ENCODE data around the gene PTK6. TPM values are rescaled to one million over a fixed set of nuclear protein-coding genes. Genes with fewer than 3 reads are reported as not detected.

Gene PTK6
- total RNA-seq, 1 experiment from 2014 or later, result 6.7 TPM

- Histone ChIP-seq H2AFZ (ENCODE audit: low read depth, low read length, poor library complexity, severe bottlenecking) (no peak overlapping the region), H3K4me1 (ENCODE audit: control insufficient read depth in 1 of 2, insufficient read depth in 2 of 2, low read length in 2 of 2) (peaks cover 8 to 33% of the 10 kb centered on the region in 2 experiments; a peak in 3 of 4 replicates), H3K4me2 (ENCODE audit: low read length) (no peak overlapping the region), H3K79me2 (ENCODE audit: insufficient read depth, low read length) (peaks cover 21% of the 10 kb centered on the region), H3K27ac (ENCODE audit: low read depth, low read length) (no peak overlapping the region), H3K9ac (ENCODE audit: low read length) (no peak overlapping the region), H3K9me3 (ENCODE audit: control insufficient read depth in 1 of 2, insufficient read depth in 1 of 2, low read depth in 1 of 2, low read length in 2 of 2) (peaks cover 5 to 7% of the 10 kb centered on the region in 2 experiments; a peak in 2 of 4 replicates), H3K4me3 (replicated peaks in 1 of 2; ENCODE audit: low read depth in 1 of 2, low read length in 2 of 2) (no peak overlapping the region), H3K9me2 (ENCODE audit: insufficient read depth) (no peaks in the 10 kb centered on the region), H3K36me3 (ENCODE audit: control insufficient read depth in 1 of 2, insufficient read depth in 2 of 2, low read length in 2 of 2) (peaks cover 6 to 24% of the 10 kb centered on the region in 2 experiments), H3K27me3 (ENCODE audit: insufficient read depth, low read length) (no peaks in the 10 kb centered on the region), H4K20me1 (ENCODE audit: insufficient read depth) (no peaks in the 10 kb centered on the region)
- ChIA-PET POLR2A (interaction anchor here (0.8 kb wide), 1 partner anchor 28 kb away, joined by 3 read pairs; no protein-coding TSS in a partner anchor), RAD21 (ENCODE audit: low non-redundant PET in 1 of 2, low total read pairs in 2 of 2, uncharacterized antibody in 2 of 2, unreplicated experiment in 2 of 2) (no interaction called here), CTCF (no interaction called here)
- BruUV-seq (replicated peaks), result no TSS peak
- no peak for DNase-seq (ENCODE audit: low read depth, low spot score)
- no peak for ATAC-seq
- intact Hi-C loops (cut with micrococcal nuclease), result no loop called here
- TF ChIP-seq SIN3A (IDR thresholded peaks at IDR 0.05; ENCODE audit: low read depth) (0 out of 2 replicates have a peak, but pooled peaks have one; percentile 19), EZH2phosphoT487 (IDR thresholded peaks at IDR 0.05; ENCODE audit: borderline replicate concordance) (no peak)
These were observed 12.0 kb downstream of the PTK6 start for GRCh38 chr20:63525185-63525584.

- no TSS peak for BruUV-seq (replicated peaks)
- H3K9me2 ChIP-seq (ENCODE audit: insufficient read depth), result no peaks in the 10 kb centered on the region
- no peak for DNase-seq (ENCODE audit: low read depth, low spot score)
- H3K9ac ChIP-seq (ENCODE audit: low read length), result no peak overlapping the region
- no peaks in the 10 kb centered on the region for H3K27me3 ChIP-seq (ENCODE audit: insufficient read depth, low read length)
- H3K36me3 ChIP-seq (ENCODE audit: control insufficient read depth in 1 of 2, insufficient read depth in 2 of 2, low read length in 2 of 2), result peaks cover 6 to 24% of the 10 kb centered on the region in 2 experiments
- H3K4me1 ChIP-seq (ENCODE audit: control insufficient read depth in 1 of 2, insufficient read depth in 2 of 2, low read length in 2 of 2), result peaks cover 8 to 44% of the 10 kb centered on the region in 2 experiments; a peak in 3 of 4 replicates
- no peak overlapping the region; the same call in 1 of the 2 replicates for H3K27ac ChIP-seq (ENCODE audit: low read depth, low read length)
- H4K20me1 ChIP-seq (ENCODE audit: insufficient read depth), result no peaks in the 10 kb centered on the region
- ATAC-seq, result no peak
- H3K79me2 ChIP-seq (ENCODE audit: insufficient read depth, low read length), result peaks cover 21% of the 10 kb centered on the region
- peaks cover 5 to 7% of the 10 kb centered on the region in 2 experiments; a peak in 2 of 4 replicates for H3K9me3 ChIP-seq (ENCODE audit: control insufficient read depth in 1 of 2, insufficient read depth in 1 of 2, low read depth in 1 of 2, low read length in 2 of 2)
- intact Hi-C loops (cut with micrococcal nuclease), result no loop called here
- TF ChIP-seq POLR2AphosphoS5 (IDR thresholded peaks at IDR 0.05; ENCODE audit: low read depth, low read length) (peak; percentile 33; the same call in 1 of the 2 replicates), CTCF (IDR thresholded peaks at IDR 0.05 in 2 of 3, conservative IDR thresholded peaks at IDR 0.05 in 1 of 3; ENCODE audit: borderline replicate concordance in 1 of 3, insufficient read depth in 1 of 3, low read depth in 2 of 3, low read length in 2 of 3) (no peak)
- no peak overlapping the region for H3K4me2 ChIP-seq (ENCODE audit: low read length)
- no peak overlapping the region for H2AFZ ChIP-seq (ENCODE audit: low read depth, low read length, poor library complexity, severe bottlenecking)
- no peak overlapping the region for H3K4me3 ChIP-seq (replicated peaks in 1 of 2; ENCODE audit: low read depth in 1 of 2, low read length in 2 of 2)
- ChIA-PET POLR2A (interaction anchor here (0.6 to 2.1 kb wide), 3 partner anchors 14 to 204 kb away, joined by 3 to 9 read pairs (median 3); partner anchors contain the start of genes HELZ2 and PTK6), CTCF (interaction anchor here (1.1 kb wide), 1 partner anchor 15 kb away, joined by 5 read pairs; no protein-coding TSS in a partner anchor), RAD21 (ENCODE audit: low non-redundant PET in 1 of 2, low total read pairs in 2 of 2, uncharacterized antibody in 2 of 2, unreplicated experiment in 2 of 2) (no interaction called here)
These were observed 14.1 kb downstream of the PTK6 start for GRCh38 chr20:63522981-63523611.

Measured in HCT116 (cell line).